NCI-H748 (cell line): Measurements from ENCODE around the gene CMIP.
"Not testable (repeated sequence)": the region's sequence is repeated elsewhere in the genome, so short reads cannot be mapped to it uniquely, and the experiment has no call there.

ENCODE experiments used
- DNase-seq: peaks from one replicate; lab custom pipeline; 2025; ENCODE audit not compliant: unreplicated experiment; lab: John Stamatoyannopoulos, UW

CMIP gene

DNA sequence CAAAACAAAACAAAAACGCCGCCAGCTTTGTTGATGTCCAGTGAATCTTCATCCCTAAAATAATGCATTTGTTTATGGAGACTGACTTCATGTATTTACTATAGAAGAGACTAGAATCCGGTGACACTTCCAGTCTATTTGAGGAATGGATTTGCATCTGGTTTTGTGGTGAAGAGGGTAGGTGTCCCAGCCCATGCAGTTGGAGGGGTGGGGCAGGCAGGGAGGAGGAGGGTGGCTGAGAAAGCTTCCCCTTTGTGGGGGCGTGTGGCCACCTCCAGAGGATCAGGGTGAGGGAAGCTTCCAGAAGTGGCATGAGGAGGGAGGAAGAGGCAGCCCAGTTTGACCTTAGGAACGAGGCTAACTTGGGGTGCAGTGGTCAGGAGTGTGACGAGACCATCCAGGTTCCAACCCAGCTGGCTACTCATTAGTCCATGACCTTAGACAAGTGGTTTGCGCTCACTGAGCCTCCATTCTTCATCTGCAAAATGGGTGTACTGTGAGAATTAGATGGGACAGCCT is 69.5 kb downstream of the CMIP start:
- no peak for DNase-seq

DNA sequence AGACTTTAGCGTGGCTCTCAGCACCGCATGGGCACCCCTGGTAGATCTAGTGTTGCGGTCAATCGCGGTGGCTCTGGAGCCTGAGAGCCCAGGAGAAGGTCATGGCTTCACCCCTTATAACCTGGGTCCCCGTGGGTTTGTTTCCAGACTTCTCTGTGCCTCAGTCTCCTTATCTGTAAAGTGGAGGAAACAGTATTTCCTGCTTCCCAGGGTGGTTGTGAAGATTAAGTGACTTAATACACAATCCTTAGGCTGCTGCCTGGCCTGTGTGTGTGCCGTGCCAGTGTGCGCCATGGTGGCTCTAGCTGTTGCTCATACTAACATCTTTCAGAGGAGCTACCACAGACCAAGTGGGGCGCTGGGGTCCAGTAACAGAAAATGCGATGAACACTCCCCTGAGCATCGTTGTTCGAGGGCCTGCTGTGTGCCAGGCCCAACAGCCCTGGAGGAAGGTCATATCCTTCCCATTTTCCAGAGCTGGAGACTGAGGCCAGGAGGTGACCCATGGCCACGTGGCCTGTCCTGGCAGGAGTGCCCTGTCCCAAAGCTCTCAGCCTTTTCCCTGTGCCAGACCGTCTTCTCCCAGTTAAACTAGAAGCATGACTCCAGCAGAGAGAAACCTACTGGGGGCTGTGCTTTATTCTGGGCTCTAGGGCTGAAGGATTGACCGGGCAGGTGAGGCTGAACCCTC is 70.1 kb downstream of the CMIP start:
- no peak for DNase-seq

GRCh38 chr16:81515281-81515680 is 70.7 kb downstream of the CMIP start:
- DNase-seq, result peak; percentile 70

- no peak for DNase-seq
These were observed 71.1 kb downstream of the CMIP start for GRCh38 chr16:81515721-81516120.

DNA sequence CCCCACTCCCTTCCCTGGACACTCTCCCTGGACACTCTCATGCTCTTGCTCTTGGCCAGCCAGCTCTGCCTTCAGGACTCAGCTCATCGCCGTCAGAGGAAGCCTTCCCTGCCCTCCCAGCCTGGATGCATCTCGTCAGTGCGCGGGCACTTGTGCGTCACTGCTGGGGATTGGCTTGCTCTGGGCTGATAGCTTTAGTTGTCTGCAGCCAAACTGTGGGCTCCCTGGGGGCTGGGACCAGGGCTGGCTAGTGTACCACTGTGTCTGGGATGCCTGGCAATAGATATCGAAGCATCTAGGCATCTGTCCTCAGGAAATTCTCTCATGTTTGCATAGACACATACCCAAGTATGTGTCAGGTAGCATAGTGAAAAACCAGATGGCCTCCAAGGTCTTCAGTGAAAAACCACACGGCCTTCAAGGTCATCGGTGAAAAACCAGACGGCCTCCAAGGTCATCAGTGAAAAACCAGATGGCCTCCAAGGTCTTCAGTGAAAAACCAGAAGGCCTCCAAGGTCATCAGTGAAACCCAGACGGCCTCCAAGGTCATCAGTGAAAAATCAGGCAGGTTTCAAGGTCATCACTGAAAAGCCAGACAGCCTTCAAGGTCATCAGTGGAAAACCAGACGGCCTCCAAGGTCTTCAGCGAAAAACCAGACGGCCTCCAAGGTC is 72.0 kb downstream of the CMIP start:
- DNase-seq, result no peak

- no peak for DNase-seq
These were observed 72.5 kb downstream of the CMIP start for GRCh38 chr16:81517150-81517499.

DNA sequence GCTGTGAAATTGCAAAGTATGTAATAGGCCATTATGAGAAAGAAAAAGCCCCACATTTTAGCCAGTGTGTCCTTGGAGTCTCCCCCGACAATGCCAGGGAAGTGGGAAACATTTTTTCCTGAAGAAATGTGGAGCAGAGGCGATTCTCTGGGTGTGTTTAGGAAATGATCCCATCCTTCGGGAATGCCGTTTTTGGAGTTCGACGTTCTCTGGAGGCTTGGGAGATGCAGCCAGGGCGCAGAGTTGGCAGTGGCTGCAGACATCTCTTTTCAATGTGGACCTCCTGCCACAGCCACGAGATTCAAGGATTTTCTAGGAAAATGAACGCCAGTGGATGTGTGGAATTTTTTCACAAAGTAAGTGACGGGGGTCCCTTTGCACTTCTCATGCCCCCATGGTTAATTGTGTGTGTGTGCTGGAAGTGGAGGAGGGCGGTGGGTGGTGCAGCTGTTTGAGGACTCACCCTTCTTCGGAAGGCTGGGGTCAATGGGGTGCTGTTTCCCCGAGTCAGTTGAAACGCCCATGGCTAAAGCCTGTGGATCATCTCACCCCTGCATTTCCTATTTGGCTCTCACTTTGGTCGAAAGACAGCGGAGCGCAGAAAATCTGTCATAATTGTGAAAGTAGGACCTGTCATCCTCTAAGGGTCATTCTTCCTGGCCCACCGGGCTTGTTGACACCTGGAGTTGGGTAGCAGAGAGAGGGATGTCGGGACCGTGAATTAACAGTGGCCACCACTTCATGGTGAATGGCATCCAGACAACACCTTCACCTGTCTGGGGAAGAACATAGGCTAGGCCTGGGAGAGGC is 73.2 kb downstream of the CMIP start:
- DNase-seq, result no peak

- DNase-seq, result no peak
These were observed 73.8 kb downstream of the CMIP start for GRCh38 chr16:81518439-81518757.

DNA sequence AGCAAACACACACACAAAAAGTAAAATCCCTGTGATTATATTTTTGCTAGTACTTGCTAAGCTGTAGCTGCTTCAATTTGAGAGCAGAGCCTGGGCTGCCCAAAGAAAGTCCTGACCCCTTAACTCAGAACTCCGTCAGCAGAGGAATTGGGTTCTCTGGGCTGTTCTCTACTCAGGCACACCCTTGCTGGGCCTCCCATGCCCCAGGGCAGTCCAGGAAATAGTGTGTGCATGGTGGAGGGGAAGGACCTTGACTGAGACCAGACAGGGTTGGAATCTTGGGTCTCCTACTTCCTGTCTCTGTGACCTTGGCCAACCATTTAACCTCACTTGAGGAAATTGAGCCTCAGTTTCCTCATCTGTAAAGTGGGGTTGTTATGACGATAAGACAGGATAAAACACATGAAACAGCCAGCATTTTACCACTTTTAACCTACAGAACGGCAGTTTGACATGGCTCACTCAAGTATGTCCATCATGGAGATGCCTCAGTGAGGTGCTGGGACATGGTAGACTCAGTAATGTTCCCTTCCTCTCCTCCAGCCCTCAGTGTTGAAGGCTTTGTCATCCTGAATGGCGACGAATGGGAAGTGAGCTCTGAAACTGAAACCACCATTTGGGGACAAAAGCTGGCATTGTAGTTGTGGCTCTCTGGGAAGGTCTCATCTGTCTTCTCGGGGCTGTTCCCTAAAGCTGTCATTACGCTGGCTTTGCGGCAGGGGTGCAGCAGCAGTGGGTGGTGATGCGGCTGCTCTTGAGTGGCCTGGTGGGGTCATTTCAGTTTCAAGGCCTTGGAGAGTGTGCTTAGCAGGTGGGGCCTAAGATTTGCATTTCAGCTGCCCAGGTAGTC is 74.9 kb downstream of the CMIP start:
- no peak for DNase-seq

- DNase-seq, result no peak
These were observed 75.5 kb downstream of the CMIP start for GRCh38 chr16:81520151-81520470.

- DNase-seq, result no peak
These were observed 76.0 kb downstream of the CMIP start for GRCh38 chr16:81520560-81521135.

DNA sequence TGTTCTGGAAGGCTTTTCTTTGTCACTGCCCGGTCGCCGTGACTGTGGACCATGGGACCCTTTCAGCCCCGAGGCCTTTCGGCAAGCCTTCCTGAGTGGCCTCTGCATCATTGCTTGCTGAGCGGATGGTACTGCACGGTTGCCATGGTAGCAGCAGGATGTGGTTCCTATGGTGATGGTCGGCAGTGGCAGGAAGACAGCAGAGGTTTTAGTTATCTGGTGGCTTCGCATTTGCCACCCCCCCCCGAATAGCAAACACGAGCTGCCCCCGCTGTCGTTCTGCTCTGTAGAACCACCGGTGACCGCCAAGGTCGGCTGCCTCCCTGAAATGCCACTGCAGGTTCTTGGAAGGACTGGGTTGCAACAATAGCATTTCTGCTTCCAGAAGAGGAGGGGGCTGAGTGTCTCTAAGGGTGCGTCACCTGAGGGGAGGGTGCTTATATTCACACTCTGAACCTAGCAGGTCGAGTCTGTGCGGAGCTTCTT is 76.6 kb downstream of the CMIP start:
- peak; percentile 65 for DNase-seq

- peak; percentile 0 for DNase-seq
These were observed 77.6 kb downstream of the CMIP start for GRCh38 chr16:81522108-81522701.

DNA sequence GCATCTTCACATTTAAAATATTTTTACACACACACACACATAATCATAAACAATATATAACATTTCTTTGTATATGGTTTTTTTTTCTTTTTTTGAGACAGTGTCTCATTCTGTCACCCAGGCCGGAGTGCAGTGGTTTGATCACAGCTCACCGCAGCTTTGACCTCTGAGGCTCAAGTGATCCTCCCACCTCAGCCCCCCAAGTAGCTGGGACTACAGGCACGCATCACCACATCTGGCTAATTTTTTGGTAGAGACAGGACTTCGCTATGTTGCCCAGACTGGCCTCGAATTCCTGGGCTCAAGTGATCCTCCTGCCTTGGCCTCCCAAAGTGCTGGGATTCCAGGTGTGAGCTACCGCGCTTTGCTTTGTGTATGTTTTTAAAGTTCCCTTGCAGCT is 78.2 kb downstream of the CMIP start:
- DNase-seq, result not testable (repeated sequence)

GRCh38 chr16:81523387-81524115 is 78.9 kb downstream of the CMIP start:
- no peak for DNase-seq

DNA sequence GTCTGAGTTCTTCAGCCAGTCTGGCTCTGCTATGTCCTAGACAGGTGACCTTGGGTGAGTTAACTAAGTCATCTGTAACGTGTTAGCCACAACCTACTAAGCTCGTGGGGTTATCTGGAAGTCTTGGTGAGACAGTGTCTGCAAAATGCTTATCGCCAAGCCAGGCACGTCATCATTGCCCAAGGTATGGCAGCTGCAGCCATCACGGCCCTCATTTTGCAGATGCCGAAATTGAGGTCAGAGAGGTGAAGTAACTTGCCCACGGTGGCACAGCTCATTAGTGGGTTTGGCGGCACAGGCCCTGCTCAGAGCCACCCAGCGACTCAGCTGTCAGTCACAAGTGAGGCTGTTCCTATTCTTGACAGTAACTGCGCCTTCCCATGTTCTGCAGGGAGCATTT is 79.8 kb downstream of the CMIP start:
- no peak for DNase-seq

DNA sequence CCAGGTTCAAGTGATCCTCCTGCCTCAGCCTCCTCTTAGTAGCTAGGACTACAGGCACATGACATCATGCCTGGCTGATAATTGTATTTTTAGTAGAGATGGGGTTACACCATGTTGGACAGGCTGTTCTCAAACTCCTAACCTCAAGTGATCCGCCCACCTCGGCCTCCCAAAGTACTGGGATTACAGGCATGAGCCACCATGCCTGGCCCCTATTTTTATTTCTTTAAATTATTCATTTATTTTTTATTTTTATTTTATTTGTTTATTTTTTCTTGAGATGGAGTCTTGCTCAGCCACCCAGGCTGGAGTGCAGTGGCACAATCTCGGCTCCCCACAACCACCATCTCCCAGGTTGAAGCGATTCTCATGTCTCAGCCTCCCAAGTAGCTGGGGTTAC is 80.3 kb downstream of the CMIP start:
- DNase-seq, result not testable (repeated sequence)

- no peak for DNase-seq
These were observed 81.6 kb downstream of the CMIP start for GRCh38 chr16:81526199-81526598.

DNA sequence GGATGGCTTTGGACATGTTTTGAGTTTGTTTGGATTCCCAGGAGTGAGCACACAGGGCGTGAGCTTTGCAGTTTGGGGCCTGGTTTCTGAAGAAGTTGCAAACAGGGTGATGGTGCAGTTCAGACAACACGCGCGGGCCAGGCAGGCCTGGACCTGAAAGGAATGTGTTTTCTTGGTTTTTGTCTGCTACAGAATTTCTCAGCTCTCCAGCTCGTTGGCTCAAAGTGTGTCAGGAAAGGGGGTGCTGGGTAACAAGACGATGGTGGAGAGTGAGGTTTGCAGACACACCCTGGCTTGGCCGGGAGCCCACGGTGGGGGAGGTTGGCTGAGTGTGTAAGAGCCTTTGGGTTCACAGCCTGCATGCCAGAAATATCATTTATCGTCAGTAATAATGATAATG is 82.3 kb downstream of the CMIP start:
- DNase-seq, result no peak
